Mucosa of rectum (tissue), 2 donors: ENCODE measurements around the gene OSBPL5.

Experiments used
- H3K27ac ChIP-seq, 2 donors: one replicate each; pipeline ENCODE4 v1.7.0; 2013; ENCODE audit warnings: inconsistent platforms in 2 of 2, low read depth in 2 of 2, low read length in 2 of 2
- H3K27me3 ChIP-seq, 2 donors: one replicate each; pipeline ENCODE4 v1.7.0; 2013; ENCODE audit warnings: low read length in 2 of 2; ENCODE audit not compliant: control insufficient read depth in 2 of 2, insufficient read depth in 2 of 2
- H3K36me3 ChIP-seq, 2 donors: one replicate each; pipeline ENCODE4 v1.7.0; 2013; ENCODE audit warnings: low read length in 2 of 2; ENCODE audit not compliant: control insufficient read depth in 2 of 2, insufficient read depth in 2 of 2
- H3K4me1 ChIP-seq, 2 donors: one replicate each; pipeline ENCODE4 v1.7.0; 2013; ENCODE audit warnings: low read length in 2 of 2, mild to moderate bottlenecking in 1 of 2; ENCODE audit not compliant: control insufficient read depth in 2 of 2, insufficient read depth in 2 of 2
- H3K4me3 ChIP-seq, 2 donors: one replicate each; pipeline ENCODE4 v1.7.0; 2013; ENCODE audit warnings: low read length in 2 of 2
- H3K9ac ChIP-seq, 2 donors: one replicate each; pipeline ENCODE4 v1.7.0; 2013; ENCODE audit warnings: low read length in 2 of 2, low read depth in 1 of 2, mild to moderate bottlenecking in 1 of 2
- H3K9me3 ChIP-seq, 2 donors: one replicate each; pipeline ENCODE4 v1.7.0; 2013; ENCODE audit warnings: low read length in 2 of 2; ENCODE audit not compliant: control insufficient read depth in 2 of 2
- donor health status: healthy.
- donor health status: Normal muscosa, but diverticular disease.

The OSBPL5 gene

GRCh38 chr11:3052109-3052479 is 113.0 kb downstream of the OSBPL5 start:
- H3K36me3 ChIP-seq: peaks cover 7 to 8% of the 10 kb centered on the region in 2 donors
- H3K9me3 ChIP-seq: no peaks in the 10 kb centered on the region
- H3K4me3 ChIP-seq: no peak overlapping the region
- H3K4me1 ChIP-seq: peaks cover 20 to 26% of the 10 kb centered on the region in 2 donors
- no peaks in the 10 kb centered on the region for H3K27me3 ChIP-seq
- no peak overlapping the region for H3K9ac ChIP-seq
- no peak overlapping the region for H3K27ac ChIP-seq

GRCh38 chr11:3051196-3052108 is 113.7 kb downstream of the OSBPL5 start:
- H3K9ac ChIP-seq: no peak overlapping the region
- peaks cover 7 to 8% of the 10 kb centered on the region in 2 donors for H3K36me3 ChIP-seq
- no peak overlapping the region for H3K27ac ChIP-seq
- H3K4me1 ChIP-seq: peaks cover 18 to 24% of the 10 kb centered on the region in 2 donors
- no peaks in the 10 kb centered on the region for H3K27me3 ChIP-seq
- no peaks in the 10 kb centered on the region for H3K9me3 ChIP-seq
- H3K4me3 ChIP-seq: no peak overlapping the region

GRCh38 chr11:3050386-3051195 is 114.5 kb downstream of the OSBPL5 start:
- H3K4me1 ChIP-seq: peaks cover 9 to 15% of the 10 kb centered on the region in 2 donors
- H3K4me3 ChIP-seq: no peak overlapping the region
- peaks cover 12 to 15% of the 10 kb centered on the region in 2 donors for H3K36me3 ChIP-seq
- no peak overlapping the region for H3K9ac ChIP-seq
- H3K27me3 ChIP-seq: no peaks in the 10 kb centered on the region
- peak overlapping the region in 1 of 2 donors; percentile 75 for H3K27ac ChIP-seq
- H3K9me3 ChIP-seq: no peaks in the 10 kb centered on the region

- H3K4me3 ChIP-seq: peak overlapping the region in 1 of 2 donors; percentile 50
- H3K4me1 ChIP-seq: peaks cover 9 to 15% of the 10 kb centered on the region in 2 donors
- H3K9ac ChIP-seq: peak overlapping the region in 1 of 2 donors; percentile 34
Measured at GRCh38 chr11:3049430-3050243, 115.5 kb downstream of the OSBPL5 start.

GRCh38 chr11:3047637-3048036 is 117.5 kb downstream of the OSBPL5 start:
- Histone ChIP-seq H3K9me3 (no peaks in the 10 kb centered on the region), H3K9ac (no peak overlapping the region), H3K27me3 (no peaks in the 10 kb centered on the region), H3K4me1 (peaks cover 9 to 13% of the 10 kb centered on the region in 2 donors), H3K27ac (no peak overlapping the region), H3K4me3 (no peak overlapping the region), H3K36me3 (peaks cover 15 to 19% of the 10 kb centered on the region in 2 donors)

More at GRCh38 chr11:3049430-3050243, 115.5 kb downstream of the OSBPL5 start:
- no peaks in the 10 kb centered on the region for H3K9me3 ChIP-seq
- peaks cover 19 to 20% of the 10 kb centered on the region in 2 donors for H3K36me3 ChIP-seq
- peak overlapping the region; percentile 50 to 75 for H3K27ac ChIP-seq
- H3K27me3 ChIP-seq: no peaks in the 10 kb centered on the region

- Histone ChIP-seq H3K4me1 (peaks cover 9 to 10% of the 10 kb centered on the region in 2 donors), H3K9ac (no peak overlapping the region), H3K27ac (no peak overlapping the region), H3K4me3 (no peak overlapping the region), H3K27me3 (no peaks in the 10 kb centered on the region), H3K36me3 (peaks cover 19 to 21% of the 10 kb centered on the region in 2 donors), H3K9me3 (no peaks in the 10 kb centered on the region)
Measured at GRCh38 chr11:3046641-3047040, 118.5 kb downstream of the OSBPL5 start.

- H3K9ac ChIP-seq: no peak overlapping the region
- H3K4me1 ChIP-seq: peaks cover 9 to 10% of the 10 kb centered on the region in 2 donors
- no peaks in the 10 kb centered on the region for H3K27me3 ChIP-seq
- H3K27ac ChIP-seq: no peak overlapping the region
- no peak overlapping the region for H3K4me3 ChIP-seq
- H3K36me3 ChIP-seq: peaks cover 23 to 24% of the 10 kb centered on the region in 2 donors
- H3K9me3 ChIP-seq: no peaks in the 10 kb centered on the region
Measured at GRCh38 chr11:3046190-3046589, 118.9 kb downstream of the OSBPL5 start.

- Histone ChIP-seq H3K4me3 (no peak overlapping the region), H3K27me3 (no peaks in the 10 kb centered on the region), H3K9ac (no peak overlapping the region), H3K36me3 (peaks cover 32 to 33% of the 10 kb centered on the region in 2 donors), H3K27ac (no peak overlapping the region), H3K9me3 (no peaks in the 10 kb centered on the region), H3K4me1 (peaks cover 6 to 7% of the 10 kb centered on the region in 2 donors)
Measured at GRCh38 chr11:3044915-3045314, 120.2 kb downstream of the OSBPL5 start.

GRCh38 chr11:3044004-3044403 is 121.1 kb downstream of the OSBPL5 start:
- no peak overlapping the region for H3K27ac ChIP-seq
- H3K36me3 ChIP-seq: peaks cover 40 to 42% of the 10 kb centered on the region in 2 donors
- no peaks in the 10 kb centered on the region for H3K27me3 ChIP-seq
- H3K9me3 ChIP-seq: no peaks in the 10 kb centered on the region
- no peak overlapping the region for H3K9ac ChIP-seq
- no peak overlapping the region for H3K4me3 ChIP-seq
- H3K4me1 ChIP-seq: no peaks in the 10 kb centered on the region
